Gastroesophageal sphincter (tissue), 4 donors: ENCODE measurements around the gene PLA2G4B. TPM values are rescaled to one million over a fixed set of nuclear protein-coding genes. Genes with fewer than 3 reads are reported as not detected.

Experiments
- ATAC-seq: fragments of 150-250 bp; one replicate; pipeline ENCODE4 v1.9.1; 2016; ENCODE audit warnings: mild to moderate bottlenecking, moderate library complexity
- H3K27ac ChIP-seq, 4 donors: fragments of 200-600 bp; sonication (generic) in 3 of 4; 1 replicate in 3 of 4; 2 replicates in 1 of 4; pipeline ENCODE4 v1.5.1; 2016 to 2019
- H3K27me3 ChIP-seq: fragments of 200-600 bp; sonication (generic); one replicate; pipeline ENCODE4 v1.5.1; 2019
- H3K36me3 ChIP-seq, 2 donors: fragments of 200-600 bp; sonication (generic); one replicate each; pipeline ENCODE4 v1.5.1; 2019; ENCODE audit warnings: control low read depth in 1 of 2
- H3K4me1 ChIP-seq, 3 donors: fragments of 200-600 bp; sonication (generic); 1 replicate in 2 of 3; 2 replicates in 1 of 3; pipeline ENCODE4 v1.5.1; 2016 to 2019; ENCODE audit warnings: control low read depth in 2 of 3
- H3K4me3 ChIP-seq, 2 donors: fragments of 200-600 bp; sonication (generic); one replicate each; pipeline ENCODE4 v1.5.1; 2019; ENCODE audit warnings: mild to moderate bottlenecking in 1 of 2, moderate library complexity in 1 of 2
- H3K9me3 ChIP-seq, 3 donors: fragments of 200-600 bp; sonication (generic); one replicate each; pipeline ENCODE4 v1.5.1; 2017 to 2019; ENCODE audit warnings: control low read depth in 2 of 3
- EP300 ChIP-seq: sonication (generic); formaldehyde crosslinking; IDR thresholded peaks from one replicate; pipeline ENCODE4 v1.6.1; 2017; ENCODE audit warnings: antibody characterized with exemption, mild to moderate bottlenecking
- POLR2A ChIP-seq, 2 donors: fragments of 450-650 bp; IDR thresholded peaks; one replicate each; pipeline ENCODE4 v1.6.1; 2017; ENCODE audit warnings: antibody characterized with exemption in 2 of 2, mild to moderate bottlenecking in 2 of 2, moderate library complexity in 1 of 2
- POLR2AphosphoS5 ChIP-seq: sonication (generic); formaldehyde crosslinking; IDR thresholded peaks from one replicate; pipeline ENCODE4 v1.6.1; 2017; ENCODE audit warnings: antibody characterized with exemption
- WGBS, 2 donors: methylation state at CpG; one replicate each; pipeline ENCODE4 v1.1.5; 2018; ENCODE audit warnings: low coverage in 1 of 2; 5-methylcytosine and 5-hydroxymethylcytosine counted together
- total RNA-seq, 4 donors: library from RNA; depleted of rRNA; stranded (reverse); fragments of >200 nt; gene quantifications; one replicate each; pipeline ENCODE4 v1.1.0, GENCODE V29; 2016
- TF ChIP-seq, protein P1 (sequence below), 4 experiments: fragments of 200-600 bp in 2 of 4; fragments of 450-650 bp in 2 of 4; sonication (generic) in 1 of 4; IDR thresholded peaks; one replicate each; pipeline ENCODE4 v1.5.1; 2017 to 2019; ENCODE audit warnings: antibody characterized with exemption in 4 of 4, mild to moderate bottlenecking in 2 of 4, moderate library complexity in 2 of 4

Gene PLA2G4B
- total RNA-seq, 4 donors from 2014 or later, result 2.5 to 7.0 (median 3.6) TPM

GRCh38 chr15:41857316-41857715, 18.7 kb downstream of the PLA2G4B start:
- Histone ChIP-seq H3K36me3 (no peaks in the 10 kb centered on the region), H3K27ac (no peak overlapping the region), H3K9me3 (no peaks in the 10 kb centered on the region), H3K4me3 (no peak overlapping the region), H3K27me3 (peaks cover 67% of the 10 kb centered on the region), H3K4me1 (no peaks in the 10 kb centered on the region)
- WGBS, 2 donors, result 65% methylated on average over 2 of the region's 9 CpGs; no CpG with 5 or more reads in 1 of the 2 donors
- TF ChIP-seq POLR2AphosphoS5, result no peak
- no peak for TF ChIP-seq EP300
- TF ChIP-seq, protein P1, sequence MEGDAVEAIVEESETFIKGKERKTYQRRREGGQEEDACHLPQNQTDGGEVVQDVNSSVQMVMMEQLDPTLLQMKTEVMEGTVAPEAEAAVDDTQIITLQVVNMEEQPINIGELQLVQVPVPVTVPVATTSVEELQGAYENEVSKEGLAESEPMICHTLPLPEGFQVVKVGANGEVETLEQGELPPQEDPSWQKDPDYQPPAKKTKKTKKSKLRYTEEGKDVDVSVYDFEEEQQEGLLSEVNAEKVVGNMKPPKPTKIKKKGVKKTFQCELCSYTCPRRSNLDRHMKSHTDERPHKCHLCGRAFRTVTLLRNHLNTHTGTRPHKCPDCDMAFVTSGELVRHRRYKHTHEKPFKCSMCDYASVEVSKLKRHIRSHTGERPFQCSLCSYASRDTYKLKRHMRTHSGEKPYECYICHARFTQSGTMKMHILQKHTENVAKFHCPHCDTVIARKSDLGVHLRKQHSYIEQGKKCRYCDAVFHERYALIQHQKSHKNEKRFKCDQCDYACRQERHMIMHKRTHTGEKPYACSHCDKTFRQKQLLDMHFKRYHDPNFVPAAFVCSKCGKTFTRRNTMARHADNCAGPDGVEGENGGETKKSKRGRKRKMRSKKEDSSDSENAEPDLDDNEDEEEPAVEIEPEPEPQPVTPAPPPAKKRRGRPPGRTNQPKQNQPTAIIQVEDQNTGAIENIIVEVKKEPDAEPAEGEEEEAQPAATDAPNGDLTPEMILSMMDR (IDR thresholded peaks at IDR 0.05), result no peak
- no peak for TF ChIP-seq POLR2A (IDR thresholded peaks at IDR 0.05)
- no peak for ATAC-seq

GRCh38 chr15:41858756-41859155, 20.1 kb downstream of the PLA2G4B start:
- Histone ChIP-seq H3K4me3 (no peak overlapping the region), H3K27me3 (peaks cover 52% of the 10 kb centered on the region), H3K4me1 (no peaks in the 10 kb centered on the region), H3K36me3 (no peaks in the 10 kb centered on the region), H3K9me3 (no peaks in the 10 kb centered on the region), H3K27ac (no peak overlapping the region)
- no peak for TF ChIP-seq POLR2AphosphoS5
- TF ChIP-seq, protein P1 (IDR thresholded peaks at IDR 0.05), result no peak
- no peak for TF ChIP-seq EP300
- no peak for TF ChIP-seq POLR2A (IDR thresholded peaks at IDR 0.05)
- no peak for ATAC-seq
- 86 to 100% methylated on average over 2 to 5 of the region's 15 CpGs for WGBS, 2 donors

- TF ChIP-seq POLR2AphosphoS5, result no peak
These were observed 21.6 kb downstream of the PLA2G4B start for GRCh38 chr15:41860049-41860828.

DNA sequence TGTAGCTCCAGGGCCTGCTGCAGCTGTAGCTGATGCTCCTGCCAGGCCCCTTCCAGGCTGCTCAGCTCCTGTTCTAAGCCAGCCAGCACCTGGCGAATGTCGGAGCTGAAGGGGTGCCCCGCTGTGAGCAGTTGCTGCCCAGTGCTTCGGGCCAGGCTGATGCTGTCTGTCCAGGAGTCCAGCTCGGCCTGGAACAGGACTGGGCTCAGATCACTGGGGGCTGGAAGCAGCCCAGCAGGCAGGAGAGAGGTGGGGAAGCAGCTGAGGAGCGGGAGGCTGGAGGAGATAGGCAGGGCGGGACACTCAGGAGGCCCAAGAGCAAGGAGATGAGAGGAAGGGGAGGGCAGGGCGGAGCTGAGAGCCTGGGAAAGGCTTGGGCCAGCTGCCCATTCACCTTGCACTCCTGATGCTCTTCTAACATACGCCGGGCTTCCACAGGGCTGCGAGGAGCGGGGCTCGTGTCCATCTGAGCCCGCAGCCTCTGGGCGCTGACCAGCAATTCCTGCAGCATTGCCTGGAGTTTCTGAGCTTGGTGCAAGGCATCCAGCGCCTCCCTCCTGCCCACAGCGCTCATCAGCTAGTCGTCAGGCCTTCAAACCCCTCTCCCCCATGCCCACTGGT, 23.2 kb downstream of the PLA2G4B start:
- TF ChIP-seq, protein P1 (IDR thresholded peaks at IDR 0.05), result no peak
- TF ChIP-seq POLR2A (IDR thresholded peaks at IDR 0.05), result no peak
- TF ChIP-seq POLR2AphosphoS5, result no peak
- no peak for TF ChIP-seq EP300
- Histone ChIP-seq H3K27ac (no peak overlapping the region), H3K4me3 (no peak overlapping the region), H3K4me1 (no peaks in the 10 kb centered on the region), H3K36me3 (no peaks in the 10 kb centered on the region), H3K27me3 (peaks cover 21% of the 10 kb centered on the region), H3K9me3 (no peaks in the 10 kb centered on the region)
- 88 to 92% methylated on average over 6 to 8 of the region's 18 CpGs for WGBS, 2 donors
- no peak for ATAC-seq

More at GRCh38 chr15:41860049-41860828, 21.6 kb downstream of the PLA2G4B start:
- Histone ChIP-seq H3K4me1 (no peaks in the 10 kb centered on the region), H3K9me3 (no peaks in the 10 kb centered on the region), H3K27ac (no peak overlapping the region), H3K27me3 (peaks cover 37% of the 10 kb centered on the region), H3K4me3 (no peak overlapping the region), H3K36me3 (no peaks in the 10 kb centered on the region)
- ATAC-seq, result no peak
- WGBS, 2 donors, result 30 to 40% methylated on average over 1 to 3 of the region's 15 CpGs

DNA sequence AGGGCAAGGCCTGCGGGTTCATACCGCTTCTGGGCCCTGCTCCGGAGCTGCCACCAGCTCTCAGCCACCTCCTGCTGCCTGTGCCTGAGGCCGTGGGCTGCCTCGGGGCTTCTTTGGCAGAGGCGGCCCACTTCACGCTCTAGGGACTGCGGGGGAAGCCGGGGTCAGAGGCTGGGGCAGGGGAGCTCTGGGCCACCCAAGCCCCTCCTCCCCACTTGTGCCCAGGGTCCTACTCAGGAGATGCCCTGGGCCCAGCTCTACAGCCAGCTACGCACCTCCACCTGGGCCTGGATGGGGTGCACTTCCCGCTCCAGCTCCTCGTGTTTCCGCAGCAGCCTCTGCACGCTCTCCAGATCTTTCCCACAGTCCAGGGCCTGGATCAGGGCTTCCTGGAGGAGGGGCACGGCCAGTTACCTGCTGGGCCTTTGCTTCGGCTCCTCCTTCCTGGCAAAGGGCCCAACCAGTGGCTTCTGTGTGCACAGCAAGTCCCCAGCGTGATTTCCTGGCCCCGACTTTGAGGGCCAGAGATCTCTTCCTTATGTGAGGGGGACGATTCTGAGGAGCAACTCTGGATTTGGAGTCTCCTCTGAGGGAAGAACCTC, 24.0 kb downstream of the PLA2G4B start:
- WGBS, 2 donors, result 80 to 93% methylated on average over 2 to 3 of the region's 19 CpGs
- TF ChIP-seq POLR2A (IDR thresholded peaks at IDR 0.05), result no peak
- no peak for ATAC-seq

More for the DNA sequence above, 24.0 kb downstream of the PLA2G4B start:
- no peaks in the 10 kb centered on the region for H3K36me3 ChIP-seq
- no peak overlapping the region for H3K4me3 ChIP-seq
- peaks cover 14% of the 10 kb centered on the region for H3K27me3 ChIP-seq
- H3K4me1 ChIP-seq, result no peaks in the 10 kb centered on the region
- H3K9me3 ChIP-seq, result no peaks in the 10 kb centered on the region
- no peak overlapping the region for H3K27ac ChIP-seq
